MM.1S (cell line): ENCODE measurements around the gene ELAVL4.

ENCODE experiments used
- DNase-seq: peaks from one replicate; pipeline ENCODE4 v3.0.0-alpha.2; 2015
- H2AFZ ChIP-seq: fragments of 300-600 bp; sonication (generic); 2 replicates; pipeline ENCODE4 v1.6.0; 2016; ENCODE audit warnings: antibody characterized with exemption, low read length
- H3F3A ChIP-seq: fragments of 300-600 bp; sonication (generic); 2 replicates; pipeline ENCODE4 v1.6.1; 2016; ENCODE audit warnings: mild to moderate bottlenecking, antibody characterized with exemption, low read length, moderate library complexity, mixed read lengths; ENCODE audit not compliant: insufficient read depth
- H3K27ac ChIP-seq: fragments of 300-600 bp; sonication (generic); 2 replicates; pipeline ENCODE4 v1.5.1; 2016; ENCODE audit warnings: mild to moderate bottlenecking, low read length
- H3K27me3 ChIP-seq: fragments of 300-600 bp; sonication (generic); replicated peaks from 2 replicates; pipeline ENCODE4 v1.6.0; 2016; ENCODE audit warnings: low read length; ENCODE audit not compliant: insufficient read depth
- H3K36me3 ChIP-seq: fragments of 300-600 bp; sonication (generic); replicated peaks from 2 replicates; pipeline ENCODE4 v1.6.1; 2016; ENCODE audit warnings: mild to moderate bottlenecking, low read length, mixed read lengths; ENCODE audit not compliant: insufficient read depth
- H3K4me1 ChIP-seq: fragments of 300-600 bp; sonication (generic); 2 replicates; pipeline ENCODE4 v1.6.1; 2016; ENCODE audit warnings: low read length, mixed read lengths
- H3K4me2 ChIP-seq: fragments of 300-600 bp; sonication (generic); 2 replicates; pipeline ENCODE4 v1.6.0; 2016; ENCODE audit warnings: low read depth, low read length
- H3K4me3 ChIP-seq: fragments of 300-600 bp; sonication (generic); 2 replicates; pipeline ENCODE4 v1.5.1; 2016; ENCODE audit warnings: low read length, mixed read lengths
- H3K79me2 ChIP-seq: fragments of 300-600 bp; sonication (generic); 2 replicates; pipeline ENCODE4 v1.6.1; 2016; ENCODE audit warnings: mixed run types, low read length, mixed read lengths
- H3K9ac ChIP-seq: fragments of 300-600 bp; sonication (generic); 2 replicates; pipeline ENCODE4 v1.6.1; 2016; ENCODE audit warnings: low read length, mixed read lengths
- H3K9me2 ChIP-seq: fragments of 300-600 bp; sonication (generic); replicated peaks from 2 replicates; pipeline ENCODE4 v1.6.1; 2016; ENCODE audit warnings: mild to moderate bottlenecking, low read length, mixed read lengths; ENCODE audit not compliant: insufficient read depth
- H3K9me3 ChIP-seq: fragments of 300-600 bp; sonication (generic); replicated peaks from 2 replicates; pipeline ENCODE4 v1.6.1; 2016; ENCODE audit warnings: mild to moderate bottlenecking, low read length, mixed read lengths; ENCODE audit not compliant: insufficient read depth
- H4K20me1 ChIP-seq: fragments of 300-600 bp; sonication (generic); 2 replicates; pipeline ENCODE4 v1.6.1; 2016; ENCODE audit warnings: mild to moderate bottlenecking, low read length, moderate library complexity, mixed read lengths; ENCODE audit not compliant: insufficient read depth
- CTCF ChIP-seq: fragments of 300-600 bp; sonication (generic); IDR thresholded peaks from 2 replicates; pipeline ENCODE4 v1.5.1; 2016; ENCODE audit warnings: antibody characterized with exemption, low read length, mixed read lengths
- EZH2 ChIP-seq: fragments of 300-600 bp; sonication (generic); optimal IDR thresholded peaks from 2 replicates; pipeline ENCODE3; 2017; ENCODE audit warnings: low read depth, mild to moderate bottlenecking, antibody characterized with exemption, low read length, mixed read lengths
- EZH2phosphoT487 ChIP-seq: fragments of 300-600 bp; sonication (generic); IDR thresholded peaks from 2 replicates; pipeline ENCODE4 v1.6.1; 2018; ENCODE audit warnings: antibody characterized with exemption, low read length

Gene ELAVL4

GRCh38 chr1:50147191-50147850 is 38.6 kb downstream of the ELAVL4 start:
- Histone ChIP-seq H3K4me2 (no peak overlapping the region), H3K27me3 (no peaks in the 10 kb centered on the region), H3K4me3 (no peak overlapping the region), H4K20me1 (no peaks in the 10 kb centered on the region), H3K9me2 (no peaks in the 10 kb centered on the region), H3K79me2 (no peaks in the 10 kb centered on the region), H3K9ac (no peak overlapping the region), H2AFZ (no peak overlapping the region), H3K4me1 (no peaks in the 10 kb centered on the region), H3F3A (no peaks in the 10 kb centered on the region), H3K36me3 (no peaks in the 10 kb centered on the region), H3K9me3 (no peaks in the 10 kb centered on the region), H3K27ac (no peak overlapping the region)
- no peak for TF ChIP-seq EZH2
- TF ChIP-seq EZH2phosphoT487, result no peak
- TF ChIP-seq CTCF, result no peak
- DNase-seq, result no peak

GRCh38 chr1:50148142-50148923 is 39.6 kb downstream of the ELAVL4 start:
- H3K9ac ChIP-seq, result no peak overlapping the region
- no peak for TF ChIP-seq EZH2phosphoT487
- TF ChIP-seq EZH2, result no peak
- no peak for TF ChIP-seq CTCF
- no peaks in the 10 kb centered on the region for H3K79me2 ChIP-seq
- no peak overlapping the region for H3K27ac ChIP-seq
- no peak for DNase-seq
- no peaks in the 10 kb centered on the region for H3F3A ChIP-seq
- no peaks in the 10 kb centered on the region for H3K9me2 ChIP-seq
- no peaks in the 10 kb centered on the region for H3K4me1 ChIP-seq
- H3K9me3 ChIP-seq, result no peaks in the 10 kb centered on the region
- no peaks in the 10 kb centered on the region for H3K36me3 ChIP-seq
- H2AFZ ChIP-seq, result no peak overlapping the region
- H3K27me3 ChIP-seq, result no peaks in the 10 kb centered on the region
- no peak overlapping the region for H3K4me3 ChIP-seq
- H3K4me2 ChIP-seq, result no peak overlapping the region
- H4K20me1 ChIP-seq, result no peaks in the 10 kb centered on the region

DNA sequence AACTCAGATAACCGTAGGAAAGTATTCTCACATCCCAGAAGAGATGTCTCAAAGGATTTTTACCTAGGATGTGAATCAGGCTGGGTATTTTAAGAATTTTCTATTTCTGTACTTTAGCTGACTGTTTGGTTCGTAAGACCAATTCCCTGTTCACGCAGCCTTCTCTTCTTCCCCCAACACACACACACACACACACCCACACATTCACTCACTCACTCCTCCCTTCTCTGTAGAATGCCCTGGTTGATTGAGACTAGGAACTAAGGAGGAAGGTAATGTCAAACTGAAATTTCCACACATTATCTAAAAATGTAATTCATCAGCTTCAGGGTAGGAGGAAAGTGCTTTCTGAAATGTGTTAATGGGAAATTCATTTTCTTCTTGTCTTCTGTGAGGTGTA is 43.5 kb downstream of the ELAVL4 start:
- no peak for DNase-seq
- no peaks in the 10 kb centered on the region for H3K4me1 ChIP-seq
- TF ChIP-seq EZH2phosphoT487, result no peak
- TF ChIP-seq CTCF, result no peak
- no peak for TF ChIP-seq EZH2
- H2AFZ ChIP-seq, result no peak overlapping the region
- H3K9me2 ChIP-seq, result no peaks in the 10 kb centered on the region
- H3K4me3 ChIP-seq, result no peak overlapping the region
- H3K27ac ChIP-seq, result no peak overlapping the region
- no peaks in the 10 kb centered on the region for H4K20me1 ChIP-seq
- no peaks in the 10 kb centered on the region for H3K36me3 ChIP-seq
- H3K9ac ChIP-seq, result no peak overlapping the region
- no peaks in the 10 kb centered on the region for H3F3A ChIP-seq
- H3K27me3 ChIP-seq, result no peaks in the 10 kb centered on the region
- H3K79me2 ChIP-seq, result no peaks in the 10 kb centered on the region
- no peaks in the 10 kb centered on the region for H3K9me3 ChIP-seq
- H3K4me2 ChIP-seq, result no peak overlapping the region
